D721Med (cell line): ENCODE measurements around the gene PLVAP.

Source experiments
- DNase-seq: peaks from one replicate; pipeline ENCODE4 v3.0.0; 2011; ENCODE audit warnings: low spot score; ENCODE audit not compliant: insufficient read length
- FAIRE-seq: peaks from 2 replicates; lab custom pipeline; 2011; peaks lifted over from hg19 to GRCh38; lab: Jason Lieb, UNC
- CTCF ChIP-seq: IDR thresholded peaks from 2 replicates; pipeline ENCODE4 v1.5.1; 2012; ENCODE audit warnings: mild to moderate bottlenecking, control low read depth; ENCODE audit not compliant: insufficient read depth; ENCODE audit errors: missing control alignments

Gene PLVAP

GRCh38 chr19:17332677-17333581 lies 44.2 kb downstream of the PLVAP start:
- no peak for DNase-seq
- no peak for TF ChIP-seq CTCF

GRCh38 chr19:17332360-17332676 lies 44.8 kb downstream of the PLVAP start:
- no peak for DNase-seq
- TF ChIP-seq CTCF, result no peak
- FAIRE-seq, result no peak

More at GRCh38 chr19:17332677-17333581, 44.2 kb downstream of the PLVAP start:
- FAIRE-seq, result no peak

GRCh38 chr19:17331045-17331558 lies 46.0 kb downstream of the PLVAP start:
- no peak for TF ChIP-seq CTCF
- FAIRE-seq, result no peak
- no peak for DNase-seq

GRCh38 chr19:17330262-17331044 lies 46.7 kb downstream of the PLVAP start:
- DNase-seq, result no peak
- FAIRE-seq, result no peak
- TF ChIP-seq CTCF, result no peak

GRCh38 chr19:17329366-17330261 lies 47.5 kb downstream of the PLVAP start:
- FAIRE-seq (no peak), DNase-seq (no peak)
- no peak for TF ChIP-seq CTCF

- no peak for DNase-seq
- FAIRE-seq, result no peak
- no peak for TF ChIP-seq CTCF
Measured at GRCh38 chr19:17328517-17329365, 48.4 kb downstream of the PLVAP start.
